Stimulated activated CD4-positive, alpha-beta T cell treated with anti-CD3 and anti-CD28 coated beads, Interleukin-15, amount 100 ng/mL, for 48 hours (primary cell): ENCODE results near the gene GAREM2.

Experiments used
- DNase-seq, 2 donors: peaks; one replicate each; pipeline ENCODE4 v3.0.0-alpha.2; 2020; ENCODE audit warnings: low read depth in 2 of 2

Gene GAREM2

DNA sequence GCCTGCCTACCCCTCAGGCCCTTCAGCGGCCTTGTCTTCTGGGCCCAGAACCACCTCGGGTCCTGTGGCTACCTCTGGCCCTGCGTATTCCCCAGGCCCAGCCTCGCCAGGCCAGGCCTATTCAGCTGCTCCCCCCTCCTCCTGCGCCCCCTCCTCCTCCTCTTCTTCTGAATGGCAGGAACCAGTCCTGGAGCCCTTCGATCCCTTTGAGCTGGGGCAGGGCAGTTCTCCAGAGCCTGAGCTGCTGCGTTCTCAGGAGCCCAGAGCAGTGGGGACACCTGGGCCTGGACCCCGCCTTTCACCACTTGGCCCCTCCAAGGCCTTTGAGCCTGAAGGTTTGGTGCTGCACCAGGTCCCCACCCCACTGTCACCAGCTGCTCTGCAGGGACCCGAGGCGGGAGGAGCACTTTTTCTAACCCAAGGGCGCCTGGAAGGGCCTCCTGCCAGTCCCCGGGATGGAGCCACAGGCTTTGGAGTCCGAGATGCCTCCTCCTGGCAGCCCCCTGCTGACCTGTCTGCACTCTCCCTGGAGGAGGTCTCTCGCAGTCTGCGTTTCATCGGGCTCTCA lies 14.7 kb downstream of the GAREM2 start:
- no peak for DNase-seq

DNA sequence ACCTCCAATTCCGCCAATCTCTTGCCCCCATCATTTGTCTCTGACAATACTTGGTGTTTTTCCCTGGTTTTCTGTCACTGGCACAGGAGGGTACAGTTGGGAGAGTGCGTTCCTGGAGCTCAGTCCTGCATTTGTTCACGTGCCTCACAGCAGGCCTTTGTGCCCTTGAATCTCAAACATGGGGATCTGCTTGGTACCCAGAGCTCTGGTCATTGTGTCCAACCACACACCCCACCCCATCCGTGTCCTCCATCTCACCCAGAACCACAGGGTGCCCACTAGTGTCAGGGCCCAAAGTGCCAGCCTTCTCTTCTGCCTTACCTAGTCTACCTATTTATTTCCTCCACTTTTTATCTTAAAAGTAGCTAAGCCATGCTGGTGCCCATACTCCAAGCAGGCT lies 16.2 kb downstream of the GAREM2 start:
- no peak for DNase-seq

DNA sequence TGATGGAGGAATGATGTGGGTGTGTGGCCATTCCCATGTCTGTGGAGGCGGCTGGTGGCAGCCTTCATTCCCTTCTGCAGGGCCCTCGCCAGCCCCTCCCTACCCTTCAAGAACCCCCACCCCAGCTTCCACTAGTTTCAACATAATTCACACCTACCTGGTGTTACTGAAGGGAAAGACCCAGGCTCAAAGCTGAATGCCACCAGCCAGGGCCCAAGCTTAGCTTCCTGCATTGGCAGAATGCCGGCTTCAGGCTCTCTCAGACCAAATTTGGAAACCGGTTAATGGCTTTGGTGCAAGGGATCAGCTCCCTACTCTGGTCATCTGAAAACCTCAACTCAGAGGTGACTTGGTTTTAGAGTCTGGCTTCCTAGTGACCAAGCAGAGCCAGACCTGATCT lies 16.9 kb downstream of the GAREM2 start:
- DNase-seq: no peak

DNA sequence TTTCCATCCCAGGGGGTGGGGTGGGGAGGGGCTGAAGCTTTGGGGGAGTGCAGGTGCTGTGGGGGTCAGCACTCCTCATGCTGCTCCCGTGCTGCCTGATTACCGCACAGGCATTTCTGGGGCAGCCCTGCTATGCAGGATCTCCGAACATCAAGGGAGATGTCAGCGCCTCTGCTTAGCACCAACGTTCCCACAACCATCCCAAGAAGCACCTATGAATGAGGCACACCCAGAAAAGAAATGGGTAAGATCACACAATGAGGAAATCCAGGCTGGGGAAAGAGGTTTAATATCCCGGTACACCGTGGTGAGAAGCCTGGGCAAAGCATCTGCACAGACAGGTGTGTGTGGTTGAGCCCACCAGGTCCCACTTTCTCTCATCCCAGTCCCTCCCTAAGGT lies 17.5 kb downstream of the GAREM2 start:
- no peak for DNase-seq

DNA sequence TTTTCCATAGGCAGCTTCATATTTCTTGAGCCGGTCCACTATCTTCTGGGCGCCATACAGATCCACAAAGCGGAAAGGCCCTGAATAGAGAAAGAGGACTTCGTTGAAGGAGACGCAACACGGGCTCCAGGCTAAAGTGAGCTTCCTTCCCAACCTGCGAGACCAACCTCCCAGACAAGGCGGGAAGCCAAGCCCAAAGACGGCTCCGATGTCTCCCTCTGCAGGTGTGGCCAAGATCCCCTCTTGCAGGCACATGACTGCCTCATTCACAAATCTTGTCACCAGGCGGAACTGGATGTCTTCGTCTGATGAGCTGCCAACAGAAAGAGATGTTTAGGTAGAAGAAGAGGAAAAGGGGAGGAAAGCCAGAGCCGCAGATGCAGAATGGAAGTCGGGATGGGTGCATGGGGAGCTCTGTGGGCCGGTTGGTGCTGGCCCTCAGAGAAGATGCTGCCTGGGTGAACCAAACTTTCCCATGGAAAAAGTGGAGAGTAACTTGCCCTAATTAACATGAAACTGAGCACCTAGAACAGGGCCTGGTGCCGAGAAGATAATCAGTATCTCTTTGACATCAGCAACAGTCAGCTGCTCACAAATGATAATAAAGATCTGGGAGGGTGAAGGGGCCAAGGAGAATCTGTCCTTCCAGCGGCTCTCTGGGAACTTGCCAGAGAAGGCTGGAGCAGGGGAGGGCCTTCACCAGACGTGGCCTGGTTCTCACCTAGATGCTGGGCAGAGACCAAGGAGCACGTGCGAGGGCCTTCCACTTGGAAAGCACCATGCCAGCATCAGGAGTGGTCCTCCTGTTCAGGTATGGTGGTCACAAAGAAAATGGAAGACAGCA lies 18.6 kb downstream of the GAREM2 start:
- no peak for DNase-seq

DNA sequence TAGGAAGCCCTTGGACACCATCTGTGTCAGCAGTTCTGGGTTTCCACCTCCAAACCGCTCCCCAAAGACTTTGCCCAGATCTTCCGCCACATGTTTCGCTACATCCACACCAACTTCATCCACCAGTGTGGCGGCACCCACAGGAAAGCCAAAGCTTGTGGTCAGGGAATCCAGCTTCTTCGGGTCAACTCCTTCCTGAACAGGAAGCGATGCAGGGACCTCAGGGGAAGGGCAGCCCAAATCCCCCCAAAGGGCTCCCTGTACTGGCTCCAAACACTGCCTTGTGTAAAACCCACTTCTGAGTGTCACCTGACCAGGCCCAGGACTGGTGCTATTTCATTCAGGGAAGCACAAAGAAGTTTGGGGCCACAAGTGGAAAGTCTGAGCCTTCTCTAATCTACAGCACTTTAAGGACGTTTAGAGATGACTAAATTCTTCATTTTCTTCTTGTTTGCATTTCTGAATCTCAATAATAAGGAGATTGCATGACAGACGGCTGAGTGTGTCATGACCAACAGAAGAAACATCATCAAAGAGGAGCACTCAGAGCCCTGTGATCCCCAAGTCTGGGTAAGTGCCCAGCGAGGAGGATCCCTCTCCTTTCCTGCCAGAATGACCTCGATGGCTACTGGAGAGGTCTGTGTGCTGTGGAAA lies 20.8 kb downstream of the GAREM2 start:
- DNase-seq: no peak

DNA sequence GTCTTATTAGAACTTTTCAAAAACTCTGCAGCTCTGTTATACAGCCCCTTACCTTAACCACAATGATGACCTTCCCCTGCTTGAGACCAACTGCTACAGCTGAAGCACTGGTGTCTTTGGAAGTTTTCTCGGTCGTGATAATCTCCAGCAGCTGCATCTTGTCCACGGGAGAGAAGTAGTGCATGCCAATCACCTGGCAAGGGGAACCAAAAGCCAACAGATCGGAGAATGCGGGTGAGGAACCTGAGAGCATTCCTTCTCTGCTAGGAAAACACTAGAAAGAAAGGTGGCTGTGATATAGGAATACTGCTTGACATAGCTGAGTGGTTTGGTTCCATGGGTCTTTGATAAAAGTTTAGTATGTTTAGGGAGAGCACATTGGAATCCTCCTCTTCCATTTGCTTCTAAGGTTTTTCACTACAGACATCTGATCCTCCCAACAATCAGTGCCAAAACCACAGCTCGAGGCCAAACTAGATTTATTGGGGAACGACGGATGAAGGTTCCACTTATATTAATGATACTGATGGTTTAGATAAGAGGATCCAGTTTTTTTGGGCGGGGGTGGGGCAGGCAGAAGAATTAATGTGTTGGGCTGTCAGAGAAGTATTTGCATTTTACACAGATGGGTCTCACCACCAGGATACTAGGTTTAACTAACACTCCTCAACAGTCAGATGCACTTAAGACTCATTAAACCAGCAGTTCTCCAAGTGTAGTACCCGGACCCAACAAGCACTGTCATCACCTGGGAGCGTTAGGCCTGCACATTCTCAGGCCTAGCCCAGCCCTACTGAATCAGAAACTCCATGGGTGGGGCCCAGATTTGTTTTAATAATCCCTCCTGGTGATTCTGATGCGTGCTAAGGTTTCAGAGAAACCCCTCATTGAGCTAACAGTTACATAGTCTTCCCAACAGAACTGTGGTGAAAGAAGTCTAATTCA lies 22.4 kb downstream of the GAREM2 start:
- no peak for DNase-seq

DNA sequence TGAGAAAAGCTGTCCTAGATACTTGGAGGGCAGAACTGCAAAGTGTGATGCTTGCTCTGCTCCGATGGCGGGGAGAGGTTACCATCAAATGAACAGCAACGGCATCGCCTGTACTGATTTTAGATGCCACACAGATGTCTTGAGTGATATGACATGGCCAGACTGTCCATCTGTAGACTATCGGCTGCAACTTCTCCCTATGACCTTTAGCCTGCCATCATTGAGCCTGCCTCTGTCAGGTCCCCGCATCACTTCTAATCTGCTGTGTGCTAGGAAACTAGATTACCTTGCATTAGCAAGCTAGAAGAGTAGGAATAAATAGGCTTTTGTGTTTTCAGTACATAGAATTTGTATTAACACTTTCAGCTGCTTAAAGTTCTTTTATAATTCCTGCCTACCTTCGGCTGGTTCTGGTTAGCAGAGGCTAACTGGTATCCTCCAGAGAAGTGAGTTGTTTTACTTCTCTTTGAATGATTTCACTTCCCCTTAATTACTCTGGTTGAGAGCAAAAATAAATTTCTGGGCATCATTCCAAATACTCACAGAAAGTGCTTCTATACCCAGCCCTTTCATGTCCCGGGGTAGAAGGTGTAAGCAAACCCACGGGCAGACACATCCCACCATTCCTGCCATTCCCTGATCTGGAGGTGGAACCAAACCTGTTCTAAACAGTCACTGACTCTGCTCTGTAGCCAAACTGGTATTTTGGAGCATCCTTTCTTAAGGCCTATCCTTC lies 24.0 kb downstream of the GAREM2 start:
- no peak for DNase-seq

DNA sequence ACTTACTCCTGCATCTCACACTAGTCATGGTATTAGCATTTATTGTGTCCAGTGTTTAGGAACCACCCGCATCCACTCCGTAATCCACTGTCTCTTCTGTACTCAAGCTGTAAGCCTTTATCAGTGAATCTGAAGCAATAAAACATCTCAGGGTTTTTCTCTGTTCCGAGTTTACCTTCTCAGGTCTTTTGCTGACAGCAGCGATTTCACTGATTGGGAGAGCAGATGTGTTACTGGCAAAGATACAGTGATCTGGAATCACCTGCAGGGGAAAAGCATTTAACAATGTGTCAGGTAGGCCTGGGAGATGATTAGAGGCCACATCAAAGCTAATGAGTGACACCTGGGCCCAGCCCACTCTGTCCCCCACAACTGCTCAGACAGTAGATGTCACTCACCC lies 24.6 kb downstream of the GAREM2 start:
- no peak for DNase-seq

DNA sequence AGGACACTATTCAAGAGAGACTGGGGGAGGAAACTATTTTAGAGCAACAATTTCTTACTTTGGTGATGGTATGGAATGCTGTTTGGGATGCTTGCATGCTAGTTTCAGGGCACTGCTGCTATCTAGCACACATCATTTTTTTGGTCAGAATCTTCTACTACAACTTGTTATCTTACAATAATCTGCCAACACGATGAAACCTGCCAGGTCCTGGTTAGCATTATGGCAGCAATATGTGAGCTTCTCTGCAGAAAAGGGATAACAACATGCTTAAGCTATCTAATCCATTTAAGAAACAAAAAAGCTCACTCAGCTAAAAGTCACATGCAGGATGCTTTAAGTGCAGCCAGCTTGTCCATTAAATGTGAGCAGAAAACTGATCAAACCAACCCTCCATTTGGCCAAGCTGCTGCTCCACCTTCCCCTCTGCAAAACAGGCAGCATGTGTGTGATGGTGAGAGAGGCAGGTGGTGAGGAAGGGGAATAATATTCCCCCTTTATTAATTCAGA lies 30.1 kb downstream of the GAREM2 start:
- DNase-seq: no peak

DNA sequence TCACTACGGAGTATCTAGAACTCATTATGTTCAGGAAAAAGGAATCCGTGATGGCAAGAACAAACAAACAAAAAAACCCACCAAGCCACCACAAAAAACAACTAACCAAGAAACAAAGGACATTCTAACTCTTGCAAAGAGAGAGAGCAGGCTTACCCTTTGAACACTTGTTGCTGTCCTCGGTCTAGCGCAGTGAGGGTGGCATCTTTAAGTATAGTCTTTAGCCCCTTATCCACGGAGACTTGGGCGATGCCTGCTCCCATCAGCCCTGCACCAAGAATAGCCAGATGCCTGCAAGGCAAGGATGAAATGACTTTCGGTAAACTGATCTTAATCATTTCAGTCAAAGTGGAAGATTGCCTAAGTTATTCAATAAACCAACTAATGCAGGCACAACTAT lies 31.0 kb downstream of the GAREM2 start:
- no peak for DNase-seq

DNA sequence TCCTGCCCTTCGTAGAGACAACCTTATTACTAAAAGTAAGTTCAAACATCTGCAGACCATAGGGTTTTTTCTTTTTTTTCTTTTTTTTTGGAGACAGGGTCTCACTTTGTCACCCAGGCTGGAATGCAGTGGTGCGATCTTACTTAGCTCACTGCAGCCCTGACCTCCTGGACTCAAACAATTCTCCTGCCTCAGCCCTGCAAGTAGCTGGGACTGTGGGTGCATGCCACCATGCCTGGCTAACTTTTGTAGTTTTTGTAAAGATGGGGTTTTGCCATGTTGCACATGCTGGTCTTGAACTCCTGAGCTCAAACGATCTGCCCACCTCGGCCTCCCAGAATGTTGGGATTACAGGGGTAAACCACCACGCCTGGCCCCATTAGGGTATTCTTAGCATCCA lies 39.1 kb downstream of the GAREM2 start:
- no peak for DNase-seq

DNA sequence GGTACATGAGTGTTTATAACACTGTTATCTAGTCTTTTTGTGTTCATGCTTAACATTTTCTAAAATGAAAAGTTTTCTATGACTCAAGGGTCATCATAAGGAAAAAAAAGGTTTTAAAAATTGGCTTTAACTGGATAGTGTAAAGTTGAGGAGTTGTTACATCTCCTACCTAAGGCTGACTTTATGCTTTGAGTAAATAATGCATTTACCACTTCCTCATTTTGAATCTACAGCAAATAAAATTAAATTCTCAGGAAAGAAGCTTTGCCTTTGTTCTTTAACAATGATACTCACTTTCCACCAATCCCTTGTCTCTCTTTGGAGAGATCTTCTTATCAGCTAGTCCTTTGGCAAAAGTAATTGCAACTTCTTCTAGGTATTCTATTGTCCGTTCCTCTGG lies 41.9 kb downstream of the GAREM2 start:
- no peak for DNase-seq

DNA sequence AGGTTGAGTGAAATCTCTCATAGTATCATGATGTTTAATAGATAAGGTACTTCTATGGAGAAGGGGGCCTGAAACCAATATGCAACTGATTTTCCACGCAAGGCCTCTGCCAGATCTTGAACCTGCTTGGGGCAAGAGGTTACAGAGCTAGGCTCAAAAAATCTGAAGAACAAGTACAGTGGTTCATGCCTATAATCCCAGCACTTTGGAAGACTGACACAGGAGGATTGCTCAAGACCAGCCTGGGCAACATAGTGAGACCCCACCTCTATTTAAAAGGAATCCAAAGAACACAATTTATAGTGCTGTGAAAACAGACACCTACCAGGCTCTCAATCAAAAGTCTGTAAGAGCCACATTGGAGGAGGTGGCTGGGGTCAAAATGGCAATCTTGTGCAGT lies 42.9 kb downstream of the GAREM2 start:
- no peak for DNase-seq

DNA sequence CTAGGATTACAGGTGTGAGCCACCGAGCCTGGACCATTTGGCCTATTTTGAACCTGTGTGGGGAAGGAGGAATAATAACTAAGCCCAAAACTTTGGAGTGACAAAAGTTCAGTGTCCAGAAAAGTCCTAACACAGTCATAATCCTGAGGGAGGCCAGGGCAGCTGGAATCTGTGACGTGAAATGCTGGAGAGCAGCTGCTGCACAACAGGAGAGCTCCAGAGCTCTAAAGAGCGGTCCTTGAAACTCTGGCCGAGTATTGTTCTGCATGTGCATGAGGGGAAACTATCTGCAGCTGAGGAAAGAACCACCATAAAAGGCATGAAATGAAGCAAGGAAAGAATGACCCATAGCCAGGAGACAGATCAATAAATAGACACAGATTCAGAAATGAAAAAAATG lies 43.7 kb downstream of the GAREM2 start:
- DNase-seq: no peak

DNA sequence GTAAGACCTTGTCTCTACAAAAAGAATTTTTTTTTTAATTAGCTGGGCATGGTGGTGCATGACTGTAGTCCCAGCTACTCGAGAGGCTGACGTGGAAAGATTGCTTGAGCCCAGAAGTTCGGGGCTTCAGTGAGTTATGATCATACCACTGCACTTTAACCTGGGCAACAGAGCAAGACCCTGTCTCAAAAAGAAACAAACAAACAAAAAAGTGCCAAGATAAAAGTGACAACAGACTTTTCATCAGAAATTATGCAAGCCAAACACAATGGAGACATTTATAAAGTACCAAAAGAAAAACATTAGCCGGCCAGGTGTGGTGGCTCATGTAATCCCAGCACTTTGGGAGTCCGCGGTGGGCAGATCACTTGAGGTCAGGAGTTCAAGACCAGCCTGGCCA lies 44.8 kb downstream of the GAREM2 start:
- DNase-seq: no peak

DNA sequence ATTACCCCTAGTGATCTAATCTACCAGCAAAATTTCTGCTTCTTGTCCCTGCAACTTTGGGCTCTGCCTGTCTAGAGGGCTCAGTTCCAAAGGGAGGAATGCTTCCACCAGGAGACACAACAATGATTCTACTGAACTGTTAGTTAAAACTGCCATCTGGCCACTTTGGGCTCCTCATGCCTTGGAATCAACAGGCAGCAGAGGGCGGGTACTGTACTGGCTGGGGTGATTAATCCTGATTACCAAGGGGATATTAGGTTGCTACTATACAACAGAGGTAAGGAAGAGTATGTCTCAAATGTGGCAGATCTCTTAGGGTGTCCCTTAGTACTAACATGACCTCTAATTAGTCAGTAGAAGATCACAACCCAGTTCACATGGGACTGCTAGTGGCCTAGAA lies 50.1 kb downstream of the GAREM2 start:
- no peak for DNase-seq

DNA sequence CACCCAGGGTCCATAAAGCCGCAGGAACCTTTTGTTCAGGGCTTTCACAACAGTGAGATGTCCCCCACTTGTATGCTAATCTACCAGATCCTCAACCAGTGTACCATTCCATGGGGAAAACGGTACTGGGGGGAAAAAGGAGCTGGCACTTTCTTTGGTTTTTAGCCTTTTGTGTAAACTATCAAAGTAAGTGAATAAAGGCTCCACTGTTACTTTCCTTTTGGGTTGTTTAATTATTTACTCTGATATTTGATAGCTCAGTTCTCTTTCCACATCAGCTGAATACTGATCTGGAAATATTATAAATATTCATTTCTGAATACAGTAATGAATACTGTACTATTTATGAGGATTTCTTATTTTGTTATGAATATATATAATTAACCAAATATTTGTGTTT lies 51.2 kb downstream of the GAREM2 start:
- no peak for DNase-seq

DNA sequence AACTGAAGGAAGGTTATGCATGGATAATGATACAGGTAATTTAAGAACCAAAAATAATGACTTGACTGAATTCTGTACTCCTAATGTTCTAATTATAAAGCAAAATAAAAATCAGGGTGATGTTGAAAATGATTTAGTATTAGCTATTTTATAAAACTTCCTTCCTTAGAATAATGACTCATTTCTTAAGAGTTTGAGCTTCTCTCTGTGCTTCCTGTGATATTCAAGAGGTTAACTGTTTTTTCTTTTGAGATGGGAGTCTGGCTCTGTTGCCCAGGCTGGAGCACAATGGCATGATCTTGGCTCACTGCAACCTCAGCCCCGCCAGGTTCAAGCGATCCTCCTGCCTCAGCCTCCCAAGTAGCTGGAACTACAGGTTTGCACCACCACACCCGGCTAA lies 56.7 kb downstream of the GAREM2 start:
- DNase-seq: no peak

DNA sequence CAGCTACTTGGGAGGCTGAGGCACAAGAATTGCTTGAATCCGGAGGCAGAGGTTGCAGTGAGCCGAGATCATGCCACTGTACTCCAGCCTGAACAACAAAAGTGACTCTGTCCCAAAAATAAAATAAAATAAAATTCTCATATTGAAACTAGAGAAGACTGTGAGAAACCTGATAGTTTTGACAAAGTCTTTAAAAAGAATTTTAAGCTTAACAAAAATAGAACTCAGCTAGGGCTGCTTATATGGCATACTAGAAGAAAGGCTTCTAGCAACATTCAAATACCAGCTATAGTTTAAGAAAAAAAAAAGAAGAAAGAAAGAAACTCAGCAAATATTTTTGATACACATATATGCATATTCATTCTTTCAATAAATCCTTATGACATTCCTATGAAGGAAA lies 57.9 kb downstream of the GAREM2 start:
- DNase-seq: no peak

DNA sequence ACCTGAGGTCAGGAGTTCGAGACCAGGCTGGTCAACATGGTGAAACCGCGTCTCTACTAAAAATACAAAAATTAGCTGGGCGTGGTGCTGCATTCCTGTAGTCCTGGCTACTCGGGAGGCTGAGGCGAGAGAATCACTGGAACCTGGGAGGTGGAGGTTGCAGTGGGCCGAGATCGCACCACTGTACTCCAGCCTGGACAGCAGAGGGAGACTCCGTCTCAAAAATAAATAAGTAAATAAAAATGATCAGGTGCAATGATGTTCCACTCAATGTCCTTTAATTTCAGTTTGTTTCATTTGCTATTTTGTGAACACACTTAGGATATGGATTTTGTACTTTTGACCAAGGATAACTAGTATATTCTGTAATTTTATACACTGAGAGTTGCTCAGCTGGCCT lies 62.2 kb downstream of the GAREM2 start:
- no peak for DNase-seq
